Superior temporal gyrus (tissue), 1 donor: ENCODE results near the gene MAST4.

Source experiments
- DNase-seq: peaks from one replicate; pipeline ENCODE4 v3.0.0-alpha.2; 2016; ENCODE audit errors: extremely low spot score

Gene MAST4

DNA sequence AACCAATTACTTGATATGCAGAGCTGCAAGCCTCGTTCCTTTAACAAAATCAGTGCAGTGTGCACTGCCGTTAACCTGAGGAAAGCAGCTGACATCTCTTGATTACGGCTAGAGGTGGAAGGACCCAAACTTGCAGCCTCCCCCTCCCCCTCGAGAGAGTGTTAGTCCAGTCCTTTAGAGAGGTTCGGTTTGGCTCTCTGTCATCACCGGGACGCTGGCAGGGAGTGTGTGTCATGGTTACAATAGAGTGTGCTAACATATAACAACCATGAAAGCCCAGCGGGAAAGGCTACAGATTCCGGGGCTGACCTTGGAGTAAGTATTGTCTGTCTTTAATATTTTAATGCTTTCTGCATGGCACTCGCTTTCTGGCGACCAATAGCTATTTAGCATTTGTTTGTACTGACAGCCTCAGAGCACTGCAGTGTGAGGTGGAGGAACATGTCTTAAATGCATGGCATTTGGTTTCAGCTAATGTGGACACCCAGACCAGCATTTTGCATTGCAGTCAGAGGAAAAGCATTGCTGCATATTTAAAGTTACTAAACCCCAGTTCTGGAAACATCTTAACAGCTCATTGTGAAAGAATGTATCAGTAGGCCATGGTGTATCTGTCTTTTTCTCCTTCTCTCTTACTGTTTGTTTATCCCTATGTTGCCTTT lies 362.9 kb downstream of the MAST4 start:
- peak; percentile 75 for DNase-seq

GRCh38 chr5:66959653-66960052 lies 363.5 kb downstream of the MAST4 start:
- no peak for DNase-seq

DNA sequence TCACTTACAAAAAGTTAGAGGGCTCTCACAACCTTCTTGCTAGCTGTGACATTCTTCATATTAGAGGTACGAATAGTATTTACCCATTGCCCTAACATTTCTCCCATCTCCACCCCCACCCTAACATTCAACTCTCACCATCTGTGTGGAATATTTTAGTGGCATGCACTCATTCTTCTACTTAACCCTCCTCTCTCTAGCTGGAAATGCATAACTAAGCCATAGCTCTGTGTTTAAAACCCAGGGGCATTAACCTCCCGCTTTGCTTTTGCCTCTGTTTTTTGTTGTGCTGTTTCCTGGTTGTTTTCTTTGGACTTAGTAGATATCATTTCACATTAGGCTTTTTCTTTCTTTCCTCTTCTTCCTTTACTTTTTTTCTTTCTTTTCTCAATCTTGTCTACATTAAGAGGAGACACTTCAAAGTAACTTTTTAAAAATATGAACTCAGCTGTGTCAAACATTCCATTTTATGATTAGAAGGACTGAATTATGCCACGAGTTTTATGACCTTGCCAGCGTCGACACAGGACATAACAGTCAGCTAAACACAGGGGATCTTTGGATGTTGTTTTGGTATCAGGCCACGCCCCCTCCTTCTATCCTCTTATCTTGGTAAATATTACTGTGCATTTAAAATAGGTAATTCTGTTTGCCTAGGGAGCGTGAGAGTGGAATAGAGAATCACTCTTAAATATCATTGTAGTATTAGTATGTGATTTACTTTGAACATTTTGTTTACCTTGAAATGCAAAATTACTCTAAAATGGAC lies 364.4 kb downstream of the MAST4 start:
- peak; percentile 55 for DNase-seq

- no peak for DNase-seq
These were observed 367.4 kb downstream of the MAST4 start for GRCh38 chr5:66963559-66963971.

DNA sequence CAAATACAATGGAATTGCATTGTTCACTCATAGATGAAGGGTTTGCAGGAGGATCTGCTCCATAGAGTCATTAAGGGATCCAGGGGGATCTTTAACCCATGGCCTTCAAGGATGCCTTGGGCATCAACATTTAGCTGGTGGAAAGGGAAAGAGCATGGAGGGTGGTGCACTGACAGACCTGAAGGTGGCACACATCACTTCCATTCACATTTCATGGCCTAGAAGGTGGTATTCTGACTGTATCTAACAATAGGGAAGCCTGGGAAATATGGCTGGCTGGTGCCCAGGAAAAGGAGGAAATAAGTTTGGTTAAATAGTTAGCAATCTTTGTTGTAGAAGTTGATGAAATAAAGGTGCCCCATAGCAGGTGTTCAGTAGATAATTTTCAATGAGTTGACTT lies 370.2 kb downstream of the MAST4 start:
- DNase-seq = no peak

DNA sequence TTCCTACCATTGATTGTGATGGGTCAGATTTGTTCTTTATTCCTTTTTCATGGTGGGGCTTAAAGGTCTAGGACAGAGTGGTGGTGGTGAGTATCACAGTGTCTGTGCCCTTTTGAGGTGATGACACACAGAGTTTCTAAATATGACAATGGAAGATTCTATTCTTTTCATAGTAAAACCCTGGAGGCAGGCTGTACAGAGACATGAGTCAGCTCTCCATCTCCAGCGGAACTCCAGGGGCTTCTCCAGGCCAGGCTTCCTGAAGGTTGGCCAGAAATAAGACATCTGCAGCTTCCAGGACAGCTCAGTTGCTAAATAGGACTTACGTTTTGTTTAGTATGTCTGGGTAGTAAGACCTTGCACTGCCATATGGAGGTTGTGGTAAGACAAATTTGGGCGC lies 370.9 kb downstream of the MAST4 start:
- no peak for DNase-seq

- DNase-seq = no peak
These were observed 371.7 kb downstream of the MAST4 start for GRCh38 chr5:66967826-66968262.

DNA sequence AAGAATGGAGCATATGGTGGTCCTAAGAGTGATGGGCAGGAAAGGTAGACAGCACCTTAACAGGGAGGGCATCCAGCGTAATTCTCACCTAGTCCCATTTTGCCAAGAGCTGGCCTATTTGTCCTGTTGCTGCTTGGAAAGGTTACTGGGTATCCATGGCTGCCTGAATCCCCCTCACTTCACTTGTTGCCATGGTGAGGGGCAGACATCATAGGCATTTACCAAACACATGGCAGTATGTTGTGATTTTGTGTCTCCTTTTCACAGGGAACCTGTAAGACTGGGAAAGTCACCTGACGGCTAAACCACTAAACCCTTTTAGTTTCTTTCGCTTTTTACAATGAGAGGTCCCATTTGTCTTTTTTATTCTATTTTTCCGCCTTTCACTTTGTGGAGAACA lies 373.3 kb downstream of the MAST4 start:
- DNase-seq = no peak

GRCh38 chr5:66969963-66970362 lies 373.8 kb downstream of the MAST4 start:
- no peak for DNase-seq

DNA sequence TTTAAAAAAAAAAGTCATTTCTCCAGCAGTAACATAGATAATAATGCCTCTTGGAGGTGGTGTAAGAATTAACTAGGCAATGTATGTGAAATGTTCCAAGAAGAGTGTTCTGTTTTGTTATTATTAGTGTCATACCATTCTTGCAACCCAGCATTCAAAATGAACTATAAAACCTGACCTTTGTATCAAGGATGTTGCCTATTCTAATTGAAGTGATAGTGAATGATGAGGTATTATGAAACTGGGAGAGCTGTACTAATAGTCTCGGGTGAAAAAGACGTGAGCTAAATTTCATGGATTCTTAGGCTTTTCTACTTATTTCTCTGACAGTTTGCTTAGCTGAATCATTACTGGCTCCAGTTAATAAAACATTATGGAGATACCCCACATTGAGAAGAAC lies 375.8 kb downstream of the MAST4 start:
- no peak for DNase-seq

DNA sequence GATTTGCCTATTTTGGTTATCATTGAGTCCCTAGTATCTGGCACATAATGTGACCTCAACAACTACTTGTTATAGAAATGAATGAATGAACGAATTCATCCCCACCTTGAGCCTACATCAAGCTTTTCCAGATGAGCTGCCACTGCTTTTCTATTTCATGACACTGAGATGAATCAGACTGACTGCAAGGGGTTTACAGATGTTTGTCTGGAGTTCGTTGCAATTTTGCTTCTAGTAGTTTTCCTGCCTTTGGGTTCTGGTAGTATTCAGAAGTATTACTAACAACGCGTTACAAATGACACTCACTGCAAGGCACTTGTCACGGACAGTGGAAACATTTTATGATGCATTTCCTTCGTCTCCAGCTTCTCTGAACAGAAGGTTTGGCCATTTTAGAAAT lies 378.1 kb downstream of the MAST4 start:
- no peak for DNase-seq

DNA sequence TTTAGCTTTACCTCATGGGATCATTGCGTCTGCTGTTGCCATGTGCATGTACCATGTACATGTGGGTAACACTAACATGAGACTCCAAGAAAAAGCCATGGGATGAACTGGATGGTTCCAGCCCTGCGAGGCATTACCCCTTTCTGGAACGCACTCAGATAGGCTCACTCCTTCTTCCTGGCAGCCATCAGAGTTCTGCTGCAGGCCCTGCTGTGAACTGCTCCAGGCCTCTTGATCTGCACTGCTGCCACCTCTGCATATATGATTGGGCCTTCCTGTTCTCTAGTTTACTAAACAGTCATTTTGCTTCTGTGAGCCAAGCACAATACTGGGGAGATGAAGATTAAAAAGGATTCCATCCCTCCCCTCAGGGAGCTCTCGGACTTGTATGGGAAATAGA lies 379.9 kb downstream of the MAST4 start:
- DNase-seq = no peak

DNA sequence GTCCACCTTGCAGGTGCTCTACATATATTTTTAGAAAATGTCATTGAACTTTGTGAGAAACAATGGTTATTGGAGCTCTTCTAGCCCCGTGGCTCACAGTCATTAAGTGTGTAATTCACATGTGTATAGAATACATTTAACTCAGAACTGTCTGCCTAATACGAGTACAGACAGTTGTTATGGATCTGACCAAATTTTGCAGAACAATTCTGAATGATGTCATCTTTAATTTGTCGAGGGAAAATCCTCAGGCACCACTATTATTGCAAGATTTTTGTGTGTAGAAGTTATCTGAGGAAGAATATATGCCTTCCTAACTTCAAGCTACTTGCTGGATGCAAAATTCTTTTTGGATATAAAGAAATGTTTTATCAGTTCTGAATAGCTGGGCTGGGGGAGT lies 383.5 kb downstream of the MAST4 start:
- no peak for DNase-seq

GRCh38 chr5:66981266-66982055 lies 385.3 kb downstream of the MAST4 start:
- DNase-seq = peak; percentile 44

- DNase-seq = no peak
These were observed 385.8 kb downstream of the MAST4 start for GRCh38 chr5:66982056-66982387.

- no peak for DNase-seq
These were observed 386.3 kb downstream of the MAST4 start for GRCh38 chr5:66982470-66982869.

DNA sequence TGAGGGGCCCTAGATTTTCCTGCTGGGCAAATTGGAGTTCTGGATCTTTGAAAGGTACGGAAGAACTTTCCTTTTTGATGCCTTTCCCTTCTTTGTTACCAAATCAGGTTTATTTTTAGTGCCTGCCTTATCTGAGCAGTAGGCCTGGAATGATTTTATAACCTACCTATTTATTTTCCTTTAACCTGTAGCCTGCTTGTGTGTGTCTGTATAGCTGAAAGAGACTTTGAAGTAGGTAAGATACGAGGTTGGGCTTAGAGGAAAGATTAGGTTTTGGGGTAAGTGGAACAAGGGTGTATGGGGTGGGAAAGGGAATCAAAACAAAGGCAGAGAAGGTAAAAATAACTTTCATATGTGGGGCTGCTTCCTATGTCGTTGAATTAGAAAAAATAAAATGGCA lies 389.2 kb downstream of the MAST4 start:
- no peak for DNase-seq

DNA sequence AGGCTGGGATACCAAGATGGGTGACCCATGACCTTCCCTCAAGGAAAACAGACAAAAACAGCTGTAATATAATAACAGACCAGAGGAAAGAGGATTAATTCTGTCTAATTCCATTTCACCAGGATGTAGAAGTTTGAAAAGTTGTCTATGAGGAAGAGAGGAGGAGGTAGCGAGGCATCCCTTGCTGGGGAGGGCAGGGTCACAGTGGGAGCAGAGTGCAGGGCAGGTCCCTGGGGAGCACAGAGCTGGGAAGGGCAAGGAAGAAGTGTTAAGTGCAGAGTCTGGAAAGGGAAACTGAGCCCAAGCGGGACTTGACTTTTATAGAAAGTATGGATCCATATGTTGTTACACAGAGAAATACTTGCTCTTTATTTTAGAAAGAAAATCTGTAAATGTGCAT lies 389.8 kb downstream of the MAST4 start:
- DNase-seq = no peak

GRCh38 chr5:66986534-66986933 lies 390.3 kb downstream of the MAST4 start:
- DNase-seq = no peak

- DNase-seq = peak; percentile 42
These were observed 390.9 kb downstream of the MAST4 start for GRCh38 chr5:66987126-66987525.

GRCh38 chr5:66987540-66987939 lies 391.3 kb downstream of the MAST4 start:
- no peak for DNase-seq

- DNase-seq = peak; percentile 53
These were observed 392.0 kb downstream of the MAST4 start for GRCh38 chr5:66987949-66988838.
